IMR-90 (cell line): ENCODE results near the gene OLFML1. TPM values are rescaled to one million over a fixed set of nuclear protein-coding genes. Genes with fewer than 3 reads are reported as not detected.

ENCODE experiments used
- ATAC-seq: fragments of 200-7000 bp; cut with Tn5 transposase; 2 replicates; pipeline ENCODE4 v1.9.1; 2020; ENCODE audit warnings: low read depth, mild to moderate bottlenecking, moderate library complexity
- BruUV-seq: library from RNA; stranded (reverse); fragments of 400-500 nt; replicated peaks from 2 replicates; lab custom pipeline; 2021; lab: Mats Ljungman, UMichigan
- CTCF ChIA-PET: fragments of 300-600 bp; formaldehyde crosslinking; extraction: SDS; loops from one replicate; lab custom pipeline; 2021; ENCODE audit warnings: antibody characterized with exemption; lab: Yijun Ruan, JAX
- POLR2A ChIA-PET: fragments of 300-600 bp; sonication (Branson Sonifier 250); formaldehyde crosslinking; loops from one replicate; lab custom pipeline; 2022; ENCODE audit warnings: antibody characterized with exemption; ENCODE audit not compliant: unreplicated experiment; lab: Charles Lee
- DNase-seq: peaks from one replicate; pipeline ENCODE4 v3.0.0; 2013
- H2AFZ ChIP-seq: replicated peaks from 2 replicates; pipeline ENCODE3; 2013; ENCODE audit warnings: low read length, mild to moderate bottlenecking; ENCODE audit not compliant: poor library complexity
- H2AK5ac ChIP-seq: 2 replicates; pipeline ENCODE4 v1.6.1; 2013; ENCODE audit warnings: low read depth, low read length, inconsistent platforms
- H2AK9ac ChIP-seq: replicated peaks from 2 replicates; pipeline ENCODE3; 2013; ENCODE audit warnings: mild to moderate bottlenecking, low read depth, low read length, moderate library complexity; ENCODE audit not compliant: poor library complexity
- H2BK120ac ChIP-seq: 2 replicates; pipeline ENCODE4 v1.6.1; 2013; ENCODE audit warnings: low read depth, low read length, inconsistent platforms
- H2BK15ac ChIP-seq: 3 replicates; pipeline ENCODE4 v1.6.1; 2013; ENCODE audit warnings: low read depth, low read length, inconsistent platforms
- H2BK20ac ChIP-seq: 2 replicates; pipeline ENCODE4 v1.6.1; 2013; ENCODE audit warnings: low read depth, mild to moderate bottlenecking, inconsistent platforms, low read length, moderate library complexity
- H2BK5ac ChIP-seq: 2 replicates; pipeline ENCODE4 v1.6.1; 2013; ENCODE audit warnings: mild to moderate bottlenecking, low read depth, low read length, inconsistent platforms; ENCODE audit not compliant: poor library complexity, severe bottlenecking
- H3K14ac ChIP-seq: replicated peaks from 2 replicates; pipeline ENCODE4 v1.6.1; 2013; ENCODE audit warnings: low read depth, low read length, inconsistent platforms
- H3K18ac ChIP-seq: 2 replicates; pipeline ENCODE4 v1.6.1; 2013; ENCODE audit warnings: low read depth, low read length, control low read depth
- H3K23ac ChIP-seq: 2 replicates; pipeline ENCODE4 v1.6.1; 2013; ENCODE audit warnings: low read depth, low read length, inconsistent platforms
- H3K27ac ChIP-seq: 2 replicates; pipeline ENCODE4 v1.5.1; 2013; ENCODE audit warnings: mild to moderate bottlenecking, control low read depth, low read length; ENCODE audit not compliant: insufficient read depth
- H3K27me3 ChIP-seq: 2 replicates; pipeline ENCODE4 v1.6.1; 2013; ENCODE audit warnings: low read length; ENCODE audit not compliant: control insufficient read depth, insufficient read depth
- H3K36me3 ChIP-seq: 2 replicates; pipeline ENCODE4 v1.6.1; 2013; ENCODE audit warnings: low read length, mixed read lengths; ENCODE audit not compliant: control insufficient read depth, insufficient read depth
- H3K4ac ChIP-seq: 2 replicates; pipeline ENCODE4 v1.6.1; 2013; ENCODE audit warnings: low read depth, low read length, inconsistent platforms
- H3K4me1 ChIP-seq: 2 replicates; pipeline ENCODE4 v1.6.1; 2013; ENCODE audit warnings: low read length, mixed read lengths; ENCODE audit not compliant: control insufficient read depth, insufficient read depth
- H3K4me2 ChIP-seq: 2 replicates; pipeline ENCODE4 v1.6.1; 2013; ENCODE audit warnings: low read depth, mild to moderate bottlenecking, control low read depth, low read length, moderate library complexity
- H3K4me3 ChIP-seq: 2 replicates; pipeline ENCODE4 v1.5.1; 2013; ENCODE audit warnings: low read depth, mild to moderate bottlenecking, control low read depth, low read length, moderate library complexity; ENCODE audit not compliant: insufficient read depth
- H3K56ac ChIP-seq: 2 replicates; pipeline ENCODE4 v1.6.1; 2013; ENCODE audit warnings: low read length, inconsistent platforms; ENCODE audit not compliant: insufficient read depth; ENCODE audit errors: extremely low read depth
- H3K79me1 ChIP-seq, 2 experiments: 2 replicates each; pipeline ENCODE4 v1.6.1; 2013; ENCODE audit warnings: low read length in 2 of 2, inconsistent platforms in 1 of 2, low read depth in 1 of 2
- H3K9ac ChIP-seq: 2 replicates; pipeline ENCODE4 v1.6.1; 2013; ENCODE audit warnings: low read depth, low read length, control low read depth
- H3K9me1 ChIP-seq: 2 replicates; pipeline ENCODE4 v1.6.1; 2013; ENCODE audit warnings: low read length, inconsistent platforms; ENCODE audit not compliant: insufficient read depth
- H3K9me3 ChIP-seq: 2 replicates; pipeline ENCODE4 v1.6.1; 2013; ENCODE audit warnings: low read length; ENCODE audit not compliant: control insufficient read depth, insufficient read depth
- H4K20me1 ChIP-seq: 2 replicates; pipeline ENCODE4 v1.6.1; 2013; ENCODE audit warnings: low read length, inconsistent platforms; ENCODE audit not compliant: insufficient read depth
- H4K5ac ChIP-seq: 2 replicates; pipeline ENCODE4 v1.6.1; 2013; ENCODE audit warnings: mild to moderate bottlenecking, low read depth, low read length, control low read depth
- H4K8ac ChIP-seq, 2 experiments: 2 replicates each; pipeline ENCODE4 v1.6.1; 2013; ENCODE audit warnings: low read depth in 2 of 2, low read length in 2 of 2, control low read depth in 1 of 2, inconsistent platforms in 1 of 2
- H4K91ac ChIP-seq: 2 replicates; pipeline ENCODE4 v1.6.1; 2013; ENCODE audit warnings: low read depth, low read length, inconsistent platforms; ENCODE audit not compliant: insufficient read depth
- BHLHE40 ChIP-seq: fragments of 150-350 bp; IDR thresholded peaks from 2 replicates; pipeline ENCODE4 v1.6.1; 2016; ENCODE audit warnings: mild to moderate bottlenecking, low read depth, low read length
- CEBPB ChIP-seq: IDR thresholded peaks from 2 replicates; pipeline ENCODE4 v1.6.1; 2012; ENCODE audit warnings: low read depth, low read length, improper control_type of control experiment
- CHD1 ChIP-seq: IDR thresholded peaks from 2 replicates; pipeline ENCODE4 v1.6.1; 2012; ENCODE audit warnings: low read depth, low read length, improper control_type of control experiment
- FOS ChIP-seq: fragments of 150-350 bp; IDR thresholded peaks from 2 replicates; pipeline ENCODE4 v1.6.1; 2016; ENCODE audit warnings: low read depth, low read length
- MAFK ChIP-seq: IDR thresholded peaks from 2 replicates; pipeline ENCODE4 v1.6.1; 2012; ENCODE audit warnings: low read depth, low read length, improper control_type of control experiment
- MAZ ChIP-seq: IDR thresholded peaks from 2 replicates; pipeline ENCODE4 v1.6.1; 2012; ENCODE audit warnings: low read depth, mild to moderate bottlenecking, low read length, improper control_type of control experiment, moderate library complexity, borderline replicate concordance
- MXI1 ChIP-seq: IDR thresholded peaks from 2 replicates; pipeline ENCODE4 v1.6.1; 2012; ENCODE audit warnings: low read depth, mild to moderate bottlenecking, low read length, moderate library complexity, borderline replicate concordance
- POLR2A ChIP-seq: IDR thresholded peaks from 2 replicates; pipeline ENCODE4 v1.6.1; 2012; ENCODE audit warnings: mild to moderate bottlenecking, low read depth, low read length
- RAD21 ChIP-seq: IDR thresholded peaks from 2 replicates; pipeline ENCODE4 v1.6.1; 2012; ENCODE audit warnings: low read length, improper control_type of control experiment
- RCOR1 ChIP-seq: IDR thresholded peaks from 2 replicates; pipeline ENCODE4 v1.6.1; 2012; ENCODE audit warnings: mild to moderate bottlenecking, low read length, improper control_type of control experiment; ENCODE audit not compliant: insufficient replicate concordance
- RFX5 ChIP-seq: IDR thresholded peaks from 2 replicates; pipeline ENCODE4 v1.8.0; 2012; ENCODE audit warnings: low read depth, mild to moderate bottlenecking, low read length, moderate library complexity
- SMC3 ChIP-seq: fragments of 150-350 bp; IDR thresholded peaks from 2 replicates; pipeline ENCODE4 v1.6.1; 2016; ENCODE audit warnings: low read depth, mild to moderate bottlenecking, antibody characterized with exemption, low read length, moderate library complexity
- WGBS, 2 experiments: methylation state at CpG; one replicate each; pipeline versions ENCODE4 v1.1.5 to v1.1.7; 2013; ENCODE audit warnings: missing lambda C conversion rate in 2 of 2; ENCODE audit not compliant: insufficient read length in 1 of 2; ENCODE audit errors: extremely low coverage in 2 of 2; 5-methylcytosine and 5-hydroxymethylcytosine counted together
- dilution Hi-C: fragments of 300-500 bp; cut with HindIII; formaldehyde crosslinking; loops from one replicate; pipeline ENCODE4 v1.14.3; 2018; ENCODE audit warnings: low sequenced_read_pairs; ENCODE audit not compliant: unreplicated experiment
- in situ Hi-C: fragments of 300-500 bp; cut with MboI; formaldehyde crosslinking; loops from 3 replicates; pipeline ENCODE4 v1.14.3; 2019; ENCODE audit warnings: low sequenced_read_pairs, inconsistent platforms, mixed read lengths
- intact Hi-C: fragments of 100-400 bp; cut with micrococcal nuclease; formaldehyde crosslinking; loops from 2 replicates; pipeline ENCODE4 v1.10.0; 2022
- polyA plus RNA-seq, 3 experiments: library from polyadenylated mRNA; depleted of rRNA; stranded (reverse); fragments of >200 nt; gene quantifications; 2 replicates each; pipeline ENCODE4 v1.2.3, GENCODE V29; 2012; ENCODE audit warnings: low replicate concordance in 1 of 3
- total RNA-seq: library from RNA; depleted of rRNA; stranded (reverse); fragments of >200 nt; gene quantifications from 2 replicates; pipeline ENCODE4 v1.2.3, GENCODE V29; 2012
- TF ChIP-seq, protein P1 (sequence below): conservative IDR thresholded peaks from 2 replicates; pipeline ENCODE4 v1.5.1; 2012; ENCODE audit warnings: mild to moderate bottlenecking, low read depth, low read length, improper control_type of control experiment
- TF ChIP-seq, protein P2 (sequence below): fragments of 150-350 bp; IDR thresholded peaks from 2 replicates; pipeline ENCODE4 v1.6.1; 2017; ENCODE audit warnings: mild to moderate bottlenecking, antibody characterized with exemption, low read length, low read depth
- TF ChIP-seq, protein P3 (sequence below): fragments of 150-350 bp; IDR thresholded peaks from 2 replicates; pipeline ENCODE4 v1.6.1; 2016; ENCODE audit warnings: low read depth, mild to moderate bottlenecking, low read length, moderate library complexity, borderline replicate concordance

The OLFML1 gene
- total and polyA plus RNA-seq, 2 of the 4 experiments (the other 2 are of a cell fraction): 0.10 to 0.18 TPM

DNA sequence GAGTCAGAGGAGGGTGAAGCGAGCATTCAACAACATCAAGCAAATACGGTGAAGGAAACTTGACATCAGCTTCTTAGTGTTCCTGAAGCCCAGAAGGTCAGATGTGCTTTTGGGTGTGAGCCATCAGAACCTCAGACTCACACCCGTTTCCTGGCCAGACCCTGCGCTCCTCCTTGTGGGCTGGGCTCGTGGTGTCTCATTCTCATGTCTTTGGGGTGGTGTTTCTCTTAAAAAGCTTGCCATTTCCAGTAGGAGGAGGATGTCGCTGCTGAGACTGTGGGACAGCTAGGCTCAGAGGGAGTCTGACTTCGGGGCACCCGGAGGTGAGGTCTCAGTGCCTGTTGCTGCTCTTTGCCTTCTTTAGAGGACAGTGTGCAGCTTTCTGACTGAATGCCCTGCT lies 52.7 kb downstream of the OLFML1 start:
- H4K91ac ChIP-seq: no peak overlapping the region
- H3K4me2 ChIP-seq: no peak overlapping the region
- ChIA-PET POLR2A (no interaction called here), CTCF (no interaction called here)
- no peak overlapping the region for H2AFZ ChIP-seq
- no peak overlapping the region for H3K23ac ChIP-seq
- H2AK9ac ChIP-seq: no peak overlapping the region
- H3K9me1 ChIP-seq: no peaks in the 10 kb centered on the region
- BruUV-seq: no TSS peak
- intact Hi-C loops (no loop called here), in situ Hi-C loops (no loop called here), dilution Hi-C loops (no loop called here)
- DNase-seq (no peak), ATAC-seq (no peak)
- TF ChIP-seq SMC3 (no peak), BHLHE40 (no peak), CEBPB (no peak), MXI1 (no peak), MAFK (no peak), MAZ (no peak), RFX5 (no peak), RAD21 (no peak), FOS (no peak), RCOR1 (no peak), POLR2A (no peak), CHD1 (no peak)
- TF ChIP-seq, protein P1, sequence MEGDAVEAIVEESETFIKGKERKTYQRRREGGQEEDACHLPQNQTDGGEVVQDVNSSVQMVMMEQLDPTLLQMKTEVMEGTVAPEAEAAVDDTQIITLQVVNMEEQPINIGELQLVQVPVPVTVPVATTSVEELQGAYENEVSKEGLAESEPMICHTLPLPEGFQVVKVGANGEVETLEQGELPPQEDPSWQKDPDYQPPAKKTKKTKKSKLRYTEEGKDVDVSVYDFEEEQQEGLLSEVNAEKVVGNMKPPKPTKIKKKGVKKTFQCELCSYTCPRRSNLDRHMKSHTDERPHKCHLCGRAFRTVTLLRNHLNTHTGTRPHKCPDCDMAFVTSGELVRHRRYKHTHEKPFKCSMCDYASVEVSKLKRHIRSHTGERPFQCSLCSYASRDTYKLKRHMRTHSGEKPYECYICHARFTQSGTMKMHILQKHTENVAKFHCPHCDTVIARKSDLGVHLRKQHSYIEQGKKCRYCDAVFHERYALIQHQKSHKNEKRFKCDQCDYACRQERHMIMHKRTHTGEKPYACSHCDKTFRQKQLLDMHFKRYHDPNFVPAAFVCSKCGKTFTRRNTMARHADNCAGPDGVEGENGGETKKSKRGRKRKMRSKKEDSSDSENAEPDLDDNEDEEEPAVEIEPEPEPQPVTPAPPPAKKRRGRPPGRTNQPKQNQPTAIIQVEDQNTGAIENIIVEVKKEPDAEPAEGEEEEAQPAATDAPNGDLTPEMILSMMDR: no peak
- TF ChIP-seq, protein P2, sequence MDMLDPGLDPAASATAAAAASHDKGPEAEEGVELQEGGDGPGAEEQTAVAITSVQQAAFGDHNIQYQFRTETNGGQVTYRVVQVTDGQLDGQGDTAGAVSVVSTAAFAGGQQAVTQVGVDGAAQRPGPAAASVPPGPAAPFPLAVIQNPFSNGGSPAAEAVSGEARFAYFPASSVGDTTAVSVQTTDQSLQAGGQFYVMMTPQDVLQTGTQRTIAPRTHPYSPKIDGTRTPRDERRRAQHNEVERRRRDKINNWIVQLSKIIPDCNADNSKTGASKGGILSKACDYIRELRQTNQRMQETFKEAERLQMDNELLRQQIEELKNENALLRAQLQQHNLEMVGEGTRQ: no peak
- TF ChIP-seq, protein P3, sequence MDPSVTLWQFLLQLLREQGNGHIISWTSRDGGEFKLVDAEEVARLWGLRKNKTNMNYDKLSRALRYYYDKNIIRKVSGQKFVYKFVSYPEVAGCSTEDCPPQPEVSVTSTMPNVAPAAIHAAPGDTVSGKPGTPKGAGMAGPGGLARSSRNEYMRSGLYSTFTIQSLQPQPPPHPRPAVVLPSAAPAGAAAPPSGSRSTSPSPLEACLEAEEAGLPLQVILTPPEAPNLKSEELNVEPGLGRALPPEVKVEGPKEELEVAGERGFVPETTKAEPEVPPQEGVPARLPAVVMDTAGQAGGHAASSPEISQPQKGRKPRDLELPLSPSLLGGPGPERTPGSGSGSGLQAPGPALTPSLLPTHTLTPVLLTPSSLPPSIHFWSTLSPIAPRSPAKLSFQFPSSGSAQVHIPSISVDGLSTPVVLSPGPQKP: no peak
- no peak overlapping the region for H2AK5ac ChIP-seq
- H3K27ac ChIP-seq: no peak overlapping the region
- H2BK120ac ChIP-seq: no peak overlapping the region
- no peak overlapping the region for H2BK5ac ChIP-seq
- no peaks in the 10 kb centered on the region for H3K79me1 ChIP-seq
- no peak overlapping the region for H3K4ac ChIP-seq
- H4K8ac ChIP-seq: no peak overlapping the region
- H3K9ac ChIP-seq: no peak overlapping the region
- no peak overlapping the region for H3K4me3 ChIP-seq
- H2BK15ac ChIP-seq: no peak overlapping the region
- no peaks in the 10 kb centered on the region for H4K20me1 ChIP-seq
- 80% methylated on average over 3 of the region's 8 CpGs; no CpG with 5 or more reads in 1 of the 2 experiments for WGBS, 2 experiments
- no peak overlapping the region for H3K18ac ChIP-seq
- H3K27me3 ChIP-seq: peaks cover 9% of the 10 kb centered on the region; the same call in 1 of the 2 replicates
- H4K5ac ChIP-seq: no peak overlapping the region
- no peak overlapping the region for H3K56ac ChIP-seq
- H3K4me1 ChIP-seq: no peaks in the 10 kb centered on the region
- H3K36me3 ChIP-seq: no peaks in the 10 kb centered on the region
- no peak overlapping the region for H3K14ac ChIP-seq
- H2BK20ac ChIP-seq: no peak overlapping the region
- H3K9me3 ChIP-seq: no peaks in the 10 kb centered on the region
